GM18505 (cell line): ENCODE results near the gene GOLT1B.
A peak's percentile ranks its signal among the peaks of the same experiment; 100 is the strongest.

Source experiments
- ATAC-seq: cut with Tn5 transposase; IDR thresholded peaks from one replicate; pipeline ENCODE4 v1.9.1; 2021; ENCODE audit not compliant: unreplicated experiment
- POLR2A ChIP-seq: IDR thresholded peaks from 4 replicates; pipeline ENCODE4 v1.6.1; 2011; ENCODE audit warnings: borderline replicate concordance; ENCODE audit not compliant: insufficient read depth, insufficient read length; ENCODE audit errors: extremely low read depth

The GOLT1B gene

DNA sequence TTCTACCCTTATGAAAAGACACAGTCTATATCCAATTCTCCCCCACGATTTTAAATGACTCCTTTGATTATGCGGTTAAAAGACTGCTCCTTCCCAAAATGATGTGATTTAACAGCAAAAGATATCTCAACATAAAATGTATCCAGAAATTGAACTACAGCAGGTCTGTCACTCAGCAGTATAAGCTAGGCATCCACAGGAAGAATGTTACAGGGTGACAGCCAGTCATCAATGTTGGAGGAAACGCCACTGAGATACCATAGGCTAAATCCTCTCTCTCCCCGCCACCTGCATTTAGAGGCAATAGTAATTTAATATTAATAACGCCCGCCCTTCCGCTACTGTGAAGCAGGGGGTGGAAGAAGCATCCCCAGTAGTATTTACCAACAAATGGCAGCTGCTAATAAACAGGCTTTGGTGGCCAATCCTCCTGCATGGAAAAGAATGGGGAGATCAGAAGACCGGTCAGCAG, 767 bp upstream of the GOLT1B start:
- no peak for TF ChIP-seq POLR2A
- peak; percentile 0 for ATAC-seq

DNA sequence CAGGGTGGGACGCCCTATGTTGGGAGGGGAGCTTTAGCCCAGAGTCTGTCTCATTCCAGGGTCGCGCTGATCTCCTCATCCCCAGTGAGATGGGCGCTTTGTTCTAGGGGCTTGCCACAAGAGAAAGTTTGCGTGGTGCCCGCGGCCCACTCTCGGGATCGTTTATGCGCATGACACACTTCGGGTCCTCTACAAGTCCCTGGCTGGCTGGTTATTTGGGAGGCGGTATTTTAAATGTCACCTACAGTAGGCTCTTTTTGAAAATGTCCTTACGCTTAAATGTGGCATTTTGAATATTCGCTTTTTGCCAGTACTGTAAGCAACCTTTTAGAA, 541 bp downstream of the GOLT1B start:
- ATAC-seq, result no peak
- no peak for TF ChIP-seq POLR2A

DNA sequence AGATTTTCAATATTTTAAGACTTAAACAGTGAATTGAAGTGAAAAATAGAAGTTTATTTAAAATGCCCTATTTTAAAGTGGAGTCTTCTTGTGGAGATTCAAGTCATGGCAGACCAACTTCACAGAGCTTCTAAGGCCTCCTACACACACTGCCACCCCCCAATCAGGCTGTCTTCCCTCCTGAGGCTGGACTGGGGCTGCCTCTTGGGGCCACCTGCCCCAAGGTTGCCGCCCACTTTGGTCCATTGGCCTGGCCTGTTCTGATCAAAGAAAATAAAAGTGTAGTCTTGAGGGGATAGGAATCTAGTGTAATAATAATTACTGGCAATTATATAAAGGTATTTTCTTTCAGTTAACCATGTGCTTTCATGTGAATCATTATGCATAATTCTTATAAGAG, 1.3 kb downstream of the GOLT1B start:
- ATAC-seq, result no peak
- TF ChIP-seq POLR2A, result no peak

DNA sequence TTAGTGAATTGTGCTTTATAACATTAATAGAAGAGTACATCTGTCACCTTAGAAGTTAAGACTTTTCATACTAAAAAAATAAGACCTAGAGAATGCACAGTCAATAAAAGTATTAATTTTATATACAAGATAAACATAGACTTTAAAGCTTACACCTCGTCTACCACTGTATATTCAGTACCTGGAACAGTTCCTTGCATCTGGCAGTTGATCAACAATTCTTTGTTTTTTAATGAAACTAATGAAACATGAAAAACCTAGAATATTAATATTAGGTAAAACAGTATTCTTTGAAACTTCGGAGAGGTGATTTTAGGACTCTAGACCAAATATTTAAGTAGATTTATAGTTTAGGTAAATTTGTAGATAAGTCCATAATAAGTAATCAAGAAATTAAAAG, 4.3 kb downstream of the GOLT1B start:
- ATAC-seq, result no peak
- no peak for TF ChIP-seq POLR2A

DNA sequence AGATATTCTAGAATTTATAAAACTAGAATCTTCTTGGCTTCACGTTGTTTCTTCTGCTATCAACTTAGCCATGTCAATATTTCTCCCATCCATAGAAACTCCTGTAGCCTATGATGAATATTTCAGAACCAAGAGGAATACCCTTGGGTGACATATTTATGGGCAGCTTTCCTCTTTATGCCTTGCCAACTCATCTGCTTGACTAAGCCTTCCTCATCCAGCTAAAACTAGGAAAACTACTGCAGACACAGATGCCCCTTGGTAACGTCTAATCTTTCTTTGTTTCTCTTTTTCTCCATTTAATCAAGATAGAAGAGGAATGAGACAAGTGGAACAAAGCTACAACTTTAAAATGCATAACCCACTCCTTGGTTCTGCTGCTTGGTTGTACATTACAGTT, 6.3 kb downstream of the GOLT1B start:
- ATAC-seq, result no peak

DNA sequence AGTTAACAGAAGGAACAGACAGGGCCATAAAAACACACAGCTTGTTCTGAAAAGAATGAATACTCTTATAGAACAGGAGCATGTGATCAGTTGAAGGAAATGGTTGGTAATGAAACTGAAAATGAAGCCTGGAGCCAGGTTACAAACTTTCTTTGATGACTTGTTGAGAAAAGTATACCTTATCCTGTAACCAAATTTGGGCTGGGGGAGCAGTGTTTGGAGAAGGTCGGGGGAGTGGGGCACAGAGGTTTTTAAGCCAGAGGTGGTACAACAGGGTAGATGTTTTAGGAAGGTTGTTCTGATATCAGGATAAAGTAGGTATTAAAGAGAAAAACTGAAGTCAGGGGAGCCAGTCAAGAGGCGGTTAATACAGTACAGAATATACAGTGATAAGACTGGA, 8.2 kb downstream of the GOLT1B start:
- no peak for TF ChIP-seq POLR2A
- ATAC-seq, result peak; percentile 96

More for the DNA sequence above, 6.3 kb downstream of the GOLT1B start:
- TF ChIP-seq POLR2A, result no peak

DNA sequence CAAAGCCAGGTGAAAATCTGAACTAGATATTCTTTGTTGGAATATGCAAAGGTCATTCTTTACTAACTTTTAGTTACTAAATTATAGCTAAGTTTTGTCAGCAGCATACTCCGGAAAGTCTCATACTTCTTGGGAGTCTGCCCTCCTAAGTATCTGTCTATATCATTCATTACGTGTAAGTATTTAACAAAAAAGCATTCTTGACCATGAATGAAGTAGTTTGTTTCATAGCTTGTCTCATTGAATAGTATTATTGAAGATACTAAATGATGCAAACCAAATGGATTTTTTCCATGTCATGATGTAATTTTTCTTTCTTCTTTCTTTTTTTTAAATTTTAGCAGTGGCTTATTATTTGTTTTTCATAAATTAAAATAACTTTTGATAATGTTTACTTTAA, 14.7 kb downstream of the GOLT1B start:
- no peak for TF ChIP-seq POLR2A
- ATAC-seq, result no peak

DNA sequence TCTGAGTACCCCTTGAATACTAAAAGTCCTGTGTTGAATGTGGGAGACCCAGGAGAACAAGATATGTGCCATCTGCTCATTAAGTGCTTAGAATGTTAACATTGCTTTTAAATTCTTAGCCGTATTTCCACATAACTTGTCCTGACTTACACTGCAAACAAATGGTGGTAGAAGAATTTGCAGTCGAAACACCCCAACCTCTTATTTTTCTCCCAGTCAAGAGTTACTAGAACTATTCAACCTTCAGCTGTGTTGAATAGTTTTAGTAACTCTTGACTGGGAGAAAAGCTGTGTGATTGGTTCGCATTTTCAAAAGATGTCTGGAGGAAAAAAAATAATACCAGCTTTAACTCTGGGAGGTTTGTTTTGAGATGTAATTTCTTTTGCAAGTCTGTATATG, 16.9 kb downstream of the GOLT1B start:
- ATAC-seq, result no peak
- TF ChIP-seq POLR2A, result no peak

DNA sequence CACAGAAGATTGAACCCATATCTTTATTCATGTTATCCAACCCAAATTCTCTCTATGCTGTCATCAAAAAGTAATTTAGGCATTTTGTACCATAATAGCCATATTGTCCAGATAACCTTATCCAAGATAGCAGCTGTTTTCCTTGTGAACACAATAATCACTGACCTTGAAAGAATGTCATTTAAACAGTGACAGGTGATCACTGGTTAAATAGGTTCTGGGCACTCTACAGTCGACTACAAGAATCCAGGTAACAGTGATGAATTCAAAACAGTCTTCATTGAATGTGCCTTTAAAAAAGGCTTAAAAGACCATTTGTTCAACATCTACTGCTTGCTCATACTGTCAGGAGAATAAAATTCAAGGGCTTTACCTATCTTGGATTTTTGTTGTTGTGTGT, 20.0 kb downstream of the GOLT1B start:
- no peak for TF ChIP-seq POLR2A
- no peak for ATAC-seq

DNA sequence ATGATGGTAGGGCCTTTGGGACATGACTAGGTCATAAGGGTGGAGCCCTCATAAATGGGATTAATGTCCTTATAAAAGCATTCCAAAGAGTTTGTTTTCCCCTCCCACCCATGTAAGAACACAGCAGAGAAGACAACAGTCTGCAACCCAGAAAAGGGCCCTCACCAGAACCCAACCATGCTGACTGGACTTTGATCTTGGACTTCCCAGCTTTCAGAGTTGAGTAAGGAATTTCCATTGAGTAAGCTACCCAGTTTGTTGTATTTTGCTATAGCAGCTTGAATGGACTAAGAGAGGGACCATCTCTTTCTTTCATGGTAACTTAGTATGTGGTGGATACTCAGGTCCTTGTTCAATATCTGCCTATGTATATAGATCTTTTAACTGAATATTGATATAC, 21.6 kb downstream of the GOLT1B start:
- no peak for ATAC-seq
- TF ChIP-seq POLR2A, result no peak

DNA sequence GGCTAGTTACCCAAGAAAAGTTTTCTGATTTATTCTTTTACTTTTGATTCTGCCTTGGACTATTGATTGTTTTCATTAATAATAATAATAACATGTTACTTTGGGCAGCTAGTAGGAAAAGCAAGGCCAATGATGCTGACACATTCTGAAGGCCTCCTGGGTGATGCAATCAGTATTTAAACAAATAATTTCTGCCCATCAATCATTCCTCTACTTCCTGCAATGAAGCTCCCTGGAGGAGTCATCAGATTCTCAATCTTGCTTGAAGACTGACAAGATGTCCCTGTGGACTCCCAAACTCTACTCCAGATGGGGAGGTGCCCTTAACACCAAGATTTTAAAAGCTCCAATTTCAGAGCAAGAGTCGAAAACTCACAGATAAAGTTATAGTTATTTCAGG, 24.5 kb downstream of the GOLT1B start, which contains the start of gene SPX:
TSS of gene SPX (plus strand) at position 244 of the 400 bp plus-strand sequence. CDS start 177 bp downstream, outside the sequence.
- ATAC-seq, result no peak
- no peak for TF ChIP-seq POLR2A

DNA sequence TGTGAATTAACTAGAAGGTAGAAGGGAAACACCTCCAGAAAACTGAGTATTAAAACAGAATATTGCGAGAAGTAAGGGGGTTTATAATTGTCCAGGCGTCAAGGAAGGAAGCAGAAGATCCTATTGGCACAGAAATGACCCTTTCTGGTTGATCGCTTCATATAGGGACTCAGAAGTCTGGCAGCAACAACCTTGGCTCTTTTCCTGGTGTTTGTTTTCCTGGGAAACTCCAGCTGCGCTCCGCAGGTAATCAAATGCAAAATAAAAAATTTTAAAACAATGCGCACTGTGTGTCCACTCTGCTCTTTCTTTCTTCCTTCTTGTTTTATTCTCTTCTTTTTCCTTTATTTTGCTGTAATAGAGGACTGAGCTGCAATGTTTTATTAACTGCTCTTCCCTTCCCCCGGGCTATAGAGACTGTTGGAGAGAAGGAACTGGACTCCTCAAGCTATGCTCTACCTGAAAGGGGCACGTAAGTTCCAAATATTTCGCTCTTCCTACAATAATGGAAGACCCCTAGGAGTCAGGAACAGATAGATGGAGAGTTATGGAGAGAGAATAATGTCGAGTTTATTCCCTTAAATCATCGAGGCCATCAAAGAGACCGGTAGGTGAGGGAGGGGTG, 25.2 kb downstream of the GOLT1B start:
- no peak for ATAC-seq
- no peak for TF ChIP-seq POLR2A

DNA sequence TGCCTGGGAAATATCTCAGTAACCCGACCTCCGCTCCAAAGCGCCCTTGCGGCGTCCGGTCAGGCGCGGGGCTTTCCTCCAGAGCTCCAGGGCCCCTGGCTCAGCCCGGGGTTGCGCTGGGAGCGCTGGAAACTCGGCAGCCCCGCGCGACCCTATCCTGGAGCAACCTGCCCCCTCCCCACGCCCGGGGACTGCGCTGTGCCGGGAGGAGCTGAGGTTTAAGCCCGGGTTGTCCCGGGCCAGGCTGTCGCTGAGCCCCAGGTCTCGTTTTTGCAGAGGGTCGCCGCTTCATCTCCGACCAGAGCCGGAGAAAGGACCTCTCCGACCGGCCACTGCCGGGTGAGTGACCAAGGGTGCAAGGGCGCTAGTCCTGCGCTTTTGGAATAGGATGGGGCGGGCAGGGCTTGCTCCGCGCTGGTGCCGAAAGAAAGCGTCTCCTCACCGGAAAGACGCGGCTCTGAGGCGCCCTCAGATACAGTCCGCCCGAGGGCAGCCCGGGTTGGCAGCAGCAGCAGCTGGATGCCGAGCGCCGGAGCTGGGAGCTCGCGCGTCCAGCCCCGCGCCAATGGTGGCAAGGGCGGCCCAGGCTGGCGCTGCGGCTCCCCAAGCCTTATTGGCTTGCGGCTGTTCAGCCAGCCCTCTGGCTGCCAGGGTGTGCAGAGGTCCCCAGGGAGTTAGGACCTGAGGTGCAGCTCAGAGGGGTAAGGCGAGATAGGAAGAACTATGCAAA, 26.0 kb downstream of the GOLT1B start:
- TF ChIP-seq POLR2A, result no peak
- ATAC-seq, result peak; percentile 97

DNA sequence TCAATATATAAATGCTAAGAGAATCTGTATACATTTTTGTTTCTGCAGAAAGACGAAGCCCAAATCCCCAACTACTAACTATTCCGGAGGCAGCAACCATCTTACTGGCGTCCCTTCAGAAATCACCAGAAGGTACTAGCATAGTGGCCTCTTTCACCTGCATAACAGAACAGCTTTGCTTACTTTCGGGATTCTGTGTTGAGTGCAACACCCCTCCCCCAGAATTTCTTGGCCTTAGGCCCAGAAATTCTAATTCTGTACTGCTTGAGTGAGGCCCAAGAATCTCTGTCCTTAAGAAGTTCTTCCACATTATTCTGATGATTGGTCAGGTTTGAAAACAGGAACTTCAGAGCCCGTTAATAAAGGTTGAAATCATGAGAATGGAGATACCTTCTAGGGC, 27.4 kb downstream of the GOLT1B start:
- ATAC-seq, result no peak
- no peak for TF ChIP-seq POLR2A
